Measurements from ENCODE around the gene CDC14A.
A peak's percentile ranks its signal among the peaks of the same experiment; 100 is the strongest.

CDC14A gene

DNA sequence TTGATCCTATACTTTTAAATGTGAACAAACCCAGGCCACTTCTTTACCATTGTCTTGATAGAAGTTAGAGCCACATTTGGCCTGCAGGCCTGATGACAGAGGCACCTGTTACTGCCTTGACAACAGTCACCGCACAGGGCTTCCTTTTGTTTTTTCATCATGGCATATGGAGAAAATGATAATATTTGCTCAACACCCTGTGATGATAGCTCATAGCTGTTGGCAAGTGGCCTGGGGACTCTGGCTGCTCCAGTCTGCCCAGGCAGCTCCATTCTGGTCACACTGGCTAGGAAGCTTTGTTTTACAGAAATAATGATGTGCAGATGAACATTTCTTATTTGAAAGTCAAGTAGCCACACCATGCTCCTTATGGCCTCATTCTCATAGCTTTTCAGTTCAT lies 96.1 kb downstream of the CDC14A start:
- no peak for DNase-seq (ENCODE audit: low spot score)

DNA sequence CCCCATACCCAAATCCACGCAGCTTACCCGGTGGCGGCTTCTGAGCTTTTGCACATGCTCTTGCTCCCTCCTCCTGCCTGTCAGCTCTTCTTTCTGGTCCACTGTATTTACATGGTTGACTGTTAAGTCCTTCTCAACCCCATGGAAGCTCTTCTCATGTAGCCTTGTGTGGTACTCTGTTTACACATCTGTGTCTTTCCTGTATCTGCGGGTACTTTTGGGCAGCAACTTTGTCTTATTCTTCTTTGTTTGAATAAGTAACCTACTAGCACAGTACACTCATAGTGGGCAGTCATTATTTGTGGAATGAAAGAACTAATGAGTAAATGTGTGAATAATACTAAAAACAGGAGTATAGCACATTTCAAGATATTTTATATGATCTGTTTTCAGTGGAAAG lies 97.2 kb downstream of the CDC14A start:
- DNase-seq (ENCODE audit: low spot score) = no peak

DNA sequence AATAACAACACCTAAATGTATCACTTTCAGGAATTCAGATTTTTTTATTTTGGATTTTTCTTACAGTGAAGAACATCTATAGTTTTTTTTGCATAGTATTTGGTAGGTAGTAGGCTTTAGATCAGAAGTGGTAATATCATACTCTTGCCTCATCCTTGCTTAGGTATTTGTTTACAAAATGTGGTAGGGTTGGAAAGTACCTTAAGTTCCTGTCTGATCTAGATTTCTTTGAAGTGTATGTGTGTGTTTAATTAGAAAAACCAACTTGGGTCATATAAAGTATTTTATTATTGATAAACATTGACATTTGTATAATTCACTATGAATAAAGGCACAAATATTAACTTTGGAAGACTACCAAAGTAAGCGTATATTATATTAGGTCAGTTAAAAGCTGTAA lies 100.3 kb downstream of the CDC14A start:
- DNase-seq (ENCODE audit: low spot score) = no peak

DNA sequence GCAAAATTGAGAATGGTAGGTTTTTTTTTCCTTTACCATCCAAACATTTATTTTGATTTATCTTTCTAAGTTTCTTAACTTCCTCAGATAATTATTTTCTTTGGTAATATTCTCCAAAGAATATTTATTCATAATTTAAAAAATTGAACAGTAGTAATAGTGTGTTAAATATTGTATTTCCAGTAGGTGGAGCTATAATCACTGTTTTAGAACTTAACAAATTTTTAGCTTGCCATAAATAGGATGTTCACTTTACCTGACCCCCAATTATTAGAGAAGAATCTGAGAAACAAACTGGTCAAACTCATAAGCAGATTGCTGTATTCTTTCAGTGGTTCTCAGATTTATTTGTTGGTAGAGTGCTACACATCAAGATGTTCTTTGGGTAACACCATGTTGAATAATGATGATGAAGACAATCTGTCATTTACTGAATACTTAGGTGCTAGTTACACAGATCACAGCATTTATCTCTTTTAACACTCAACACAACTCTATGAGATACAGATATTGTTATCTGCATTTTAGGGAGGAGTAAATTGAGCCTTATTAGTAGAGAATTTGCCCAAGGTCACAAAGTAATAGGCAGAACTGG lies 103.3 kb downstream of the CDC14A start:
- DNase-seq (ENCODE audit: low spot score) = peak; percentile 10

DNA sequence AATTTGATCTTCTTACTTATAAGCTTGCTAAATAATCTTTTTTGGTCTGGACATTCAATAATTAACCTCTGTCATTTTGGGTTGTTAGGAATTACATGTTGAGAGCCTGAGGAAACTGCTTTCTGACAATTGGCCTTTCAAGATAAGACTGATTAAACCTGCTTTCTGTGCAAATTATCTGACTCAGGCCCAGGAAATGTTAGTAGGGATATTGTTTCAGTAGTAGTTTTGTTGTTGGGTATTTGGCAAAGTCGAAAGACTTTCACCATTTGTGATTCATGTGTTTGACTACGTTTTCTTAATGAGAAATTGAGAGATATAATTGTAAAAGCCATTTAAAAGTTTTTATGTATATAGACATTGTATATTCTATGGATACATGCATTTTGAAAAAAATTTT lies 104.6 kb downstream of the CDC14A start:
- no peak for DNase-seq (ENCODE audit: low spot score)

DNA sequence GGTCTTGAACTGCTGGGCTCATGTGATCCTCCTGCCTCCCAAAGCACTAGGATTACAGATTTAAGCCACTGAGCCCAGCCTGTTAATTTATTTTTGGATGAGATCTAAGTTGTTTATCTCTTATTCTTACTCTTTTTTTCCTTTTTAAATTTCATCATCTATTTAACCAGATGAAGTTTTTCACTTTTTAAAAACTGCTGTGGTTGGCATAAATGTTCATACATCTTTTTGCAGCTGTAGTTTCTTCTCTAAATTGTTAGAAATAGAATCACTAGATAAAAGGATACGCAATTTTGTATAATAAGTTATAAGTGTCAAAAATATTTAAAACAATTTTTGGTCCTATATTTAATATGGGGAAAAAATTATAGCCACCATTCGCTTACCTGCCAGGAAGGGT lies 105.4 kb downstream of the CDC14A start:
- DNase-seq (ENCODE audit: low spot score) = no peak

DNA sequence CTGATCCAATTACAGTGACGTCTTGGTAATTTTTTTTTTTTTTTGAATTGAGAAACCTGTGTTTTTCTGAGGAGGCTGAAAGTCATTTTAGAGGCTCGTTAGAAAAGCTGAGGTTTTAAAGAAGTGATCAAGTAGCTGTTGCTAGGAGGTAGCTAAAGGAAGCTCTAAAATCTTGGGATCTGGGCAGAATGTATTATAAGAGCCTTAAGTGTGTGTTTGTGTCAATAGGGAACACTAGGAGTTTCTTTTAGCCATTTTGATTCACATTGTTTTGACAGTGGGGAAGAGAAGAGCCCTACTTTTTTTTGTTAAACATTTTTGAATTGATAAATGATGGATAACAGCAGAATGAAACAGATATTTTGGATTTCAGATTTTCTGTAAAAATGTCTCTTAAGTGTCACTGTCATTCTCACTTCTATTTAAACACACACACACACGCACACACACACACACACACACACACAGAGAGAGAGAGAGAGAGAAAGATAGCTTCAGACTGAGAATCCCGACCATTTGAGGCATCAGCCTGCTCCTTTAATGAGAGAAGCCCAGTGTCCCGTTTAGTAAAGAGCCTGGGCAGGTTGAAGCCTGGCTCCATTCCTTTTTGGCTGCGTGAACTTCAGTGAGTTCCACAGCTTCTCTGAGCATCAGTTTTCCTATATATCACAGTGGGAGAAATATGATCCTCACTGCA lies 106.5 kb downstream of the CDC14A start:
- DNase-seq (ENCODE audit: low spot score) = peak; percentile 18

DNA sequence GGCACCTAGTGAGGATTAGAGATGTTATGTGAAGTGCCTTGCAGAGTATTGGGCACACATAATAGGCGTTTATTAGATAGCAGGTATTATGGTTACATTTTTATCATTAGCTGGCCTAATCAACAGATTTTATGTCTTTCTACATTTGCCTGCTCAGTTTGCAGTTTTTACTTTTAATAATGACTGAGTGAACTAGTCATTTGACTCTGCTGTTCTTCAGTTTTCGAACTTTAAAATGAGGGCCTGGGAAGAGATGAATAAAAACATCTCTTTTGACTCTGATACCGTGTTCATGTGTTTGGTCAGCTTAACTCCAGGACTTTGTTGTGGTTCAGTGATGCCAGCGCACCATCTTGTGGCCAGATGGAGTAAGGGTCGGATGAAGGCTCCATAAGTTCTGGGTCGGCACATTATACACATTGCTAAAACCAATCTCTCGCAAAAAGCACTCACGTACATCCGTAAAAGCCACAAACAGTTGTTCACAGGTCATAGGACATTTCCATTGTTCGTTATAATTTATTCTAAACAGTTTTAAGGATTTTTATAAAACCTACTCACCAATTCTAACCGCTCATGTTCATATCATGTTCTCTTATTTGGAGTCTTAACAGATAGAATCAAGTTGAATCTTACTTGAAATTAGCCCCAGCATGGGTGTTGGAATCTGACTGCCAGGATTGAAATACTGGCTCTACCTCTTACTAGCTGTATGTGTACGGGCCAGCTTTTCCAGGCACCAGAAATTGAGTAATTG lies 107.2 kb downstream of the CDC14A start:
- peak; percentile 74 for DNase-seq (ENCODE audit: low spot score)

DNA sequence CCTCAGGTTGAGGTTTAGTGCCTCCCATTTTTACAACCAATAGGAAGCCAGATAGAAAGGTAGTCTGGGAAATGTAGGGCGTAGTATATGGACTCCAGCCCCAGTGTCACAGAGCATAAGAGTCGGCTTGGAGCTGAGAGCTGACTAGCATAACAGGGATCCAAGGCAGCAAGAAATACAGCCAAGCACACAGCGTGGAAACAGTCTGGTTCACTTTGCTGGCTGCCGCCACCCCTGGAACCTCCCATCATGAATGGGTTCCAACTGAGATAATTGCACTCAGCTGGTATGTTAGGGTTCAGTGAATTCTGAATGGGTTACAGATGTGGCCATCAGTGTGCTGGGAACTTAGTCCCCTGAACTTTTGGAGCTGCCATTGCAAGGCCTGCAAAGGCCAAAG lies 108.9 kb downstream of the CDC14A start:
- DNase-seq (ENCODE audit: low spot score) = no peak

DNA sequence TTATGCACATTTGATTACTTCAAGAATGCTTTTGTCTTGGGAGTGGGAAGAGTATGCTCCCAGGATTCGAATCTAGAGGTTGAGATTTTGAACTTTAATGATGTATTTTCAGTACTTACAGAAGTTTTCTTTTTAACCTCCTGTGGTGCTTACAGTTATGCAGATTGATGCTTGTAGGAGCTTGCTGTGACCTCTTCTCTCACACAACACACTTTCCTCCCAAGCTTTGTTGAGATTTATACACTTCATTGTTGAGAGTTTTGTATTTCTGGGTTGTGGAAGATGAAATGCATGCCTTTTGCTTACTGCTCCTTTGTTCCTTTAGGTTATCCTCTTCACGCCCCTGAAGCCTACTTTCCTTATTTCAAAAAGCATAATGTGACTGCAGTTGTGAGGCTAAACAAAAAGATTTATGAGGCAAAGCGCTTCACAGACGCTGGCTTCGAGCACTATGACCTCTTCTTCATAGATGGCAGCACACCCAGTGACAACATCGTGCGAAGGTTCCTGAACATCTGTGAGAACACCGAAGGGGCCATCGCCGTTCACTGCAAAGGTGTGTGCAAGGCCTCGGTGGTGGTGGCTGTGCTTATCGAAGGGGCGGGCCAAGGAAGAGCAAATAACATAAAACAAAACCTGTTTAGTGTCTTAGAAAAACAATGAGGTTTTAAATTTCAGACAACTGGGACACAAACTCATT lies 110.2 kb downstream of the CDC14A start:
- DNase-seq (ENCODE audit: low spot score) = no peak

DNA sequence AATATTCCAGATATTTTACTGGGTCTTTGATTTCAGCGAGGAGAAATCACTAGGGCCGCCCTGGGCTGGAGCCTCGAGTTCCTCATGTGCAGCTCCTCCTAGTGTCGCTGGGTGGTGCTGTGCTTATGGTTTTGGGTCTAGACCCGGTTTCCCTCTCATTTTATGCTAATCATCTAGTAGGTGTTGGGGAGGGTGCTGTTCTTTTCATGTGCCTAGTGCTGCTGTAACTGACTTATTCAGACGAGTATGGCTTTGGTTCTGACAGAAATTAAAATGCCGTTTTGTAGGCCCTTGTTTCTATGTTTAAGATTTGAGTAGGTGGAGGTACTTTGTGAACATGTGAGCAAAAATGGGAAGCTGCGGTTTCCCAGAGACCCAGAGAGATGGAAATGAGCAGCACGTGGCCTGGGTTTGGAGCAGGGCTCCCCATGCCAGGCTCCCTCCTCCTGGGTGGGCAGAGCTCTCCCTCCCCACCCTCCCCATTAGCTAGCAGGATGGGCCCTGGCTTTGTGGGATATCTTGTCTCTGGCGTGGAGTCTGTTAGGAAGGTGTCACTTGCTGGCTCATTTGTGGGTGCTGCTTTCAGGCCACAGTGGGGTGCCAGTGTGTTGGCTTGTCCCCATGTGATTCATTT lies 111.6 kb downstream of the CDC14A start:
- DNase-seq (ENCODE audit: low spot score) = peak; percentile 51

DNA sequence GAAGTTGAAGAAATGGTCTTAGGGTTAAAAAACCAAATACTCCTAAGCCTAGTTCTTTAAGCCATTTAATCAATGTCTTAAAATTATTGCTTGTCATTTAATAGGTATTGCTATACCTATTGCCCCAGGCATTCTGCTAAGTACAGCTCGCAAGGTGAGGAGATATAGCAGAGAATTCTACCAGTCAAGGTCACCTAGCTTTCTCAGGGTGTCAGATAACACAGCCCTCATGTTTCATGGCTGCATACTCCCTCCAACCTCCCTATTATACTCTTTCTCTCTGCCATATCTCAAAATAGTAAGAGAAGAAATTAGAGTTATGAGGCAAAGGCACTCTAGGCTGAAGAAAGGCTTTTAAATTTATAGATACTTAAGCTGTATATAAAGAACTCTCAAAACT lies 117.3 kb downstream of the CDC14A start:
- DNase-seq (ENCODE audit: low spot score) = no peak

DNA sequence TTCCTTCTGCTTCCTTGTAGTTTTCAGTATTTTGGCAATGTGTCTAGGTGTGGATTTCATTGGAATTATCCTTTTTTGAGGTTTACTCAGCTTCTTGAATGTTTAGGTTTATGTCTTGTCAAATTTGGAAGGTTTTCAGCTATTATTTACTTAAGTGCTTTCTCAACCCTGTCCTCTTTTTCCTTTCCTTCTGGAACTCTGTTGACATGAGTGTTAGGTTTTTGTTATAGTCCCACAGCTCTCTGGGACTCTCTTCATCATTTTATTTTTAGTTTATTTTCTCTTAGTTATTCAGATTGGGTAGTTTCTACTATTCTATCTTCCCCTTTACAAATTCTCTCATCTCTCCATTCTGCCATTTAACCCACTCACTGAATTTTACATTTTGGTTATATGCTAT lies 122.5 kb downstream of the CDC14A start:
- no peak for DNase-seq (ENCODE audit: low spot score)

DNA sequence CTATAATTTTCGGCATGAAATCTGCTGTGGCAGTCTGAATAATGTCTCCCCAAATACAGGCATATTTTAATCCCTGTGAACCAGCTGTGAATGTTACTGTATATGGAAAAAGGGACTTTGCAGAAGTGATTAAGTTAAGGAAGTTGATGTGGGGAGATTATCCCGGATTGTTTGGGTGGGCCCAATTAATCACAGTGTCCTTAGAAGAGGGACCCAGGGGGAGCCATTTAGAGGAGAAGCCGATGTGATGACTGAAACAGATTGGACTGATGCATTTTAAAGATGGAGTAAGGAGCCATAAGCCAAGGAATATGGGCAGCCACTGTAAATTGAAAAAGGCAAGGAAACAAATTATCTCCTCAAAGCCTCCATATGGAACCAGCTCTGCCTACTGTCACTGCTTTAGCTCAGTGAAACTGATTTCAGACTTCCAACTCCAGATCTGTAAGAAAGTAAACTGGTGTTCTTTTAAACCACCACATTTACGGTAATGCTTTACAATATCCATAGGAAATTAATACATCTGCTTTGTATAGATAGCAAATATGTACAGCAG lies 124.5 kb downstream of the CDC14A start:
- DNase-seq (ENCODE audit: low spot score) = no peak

DNA sequence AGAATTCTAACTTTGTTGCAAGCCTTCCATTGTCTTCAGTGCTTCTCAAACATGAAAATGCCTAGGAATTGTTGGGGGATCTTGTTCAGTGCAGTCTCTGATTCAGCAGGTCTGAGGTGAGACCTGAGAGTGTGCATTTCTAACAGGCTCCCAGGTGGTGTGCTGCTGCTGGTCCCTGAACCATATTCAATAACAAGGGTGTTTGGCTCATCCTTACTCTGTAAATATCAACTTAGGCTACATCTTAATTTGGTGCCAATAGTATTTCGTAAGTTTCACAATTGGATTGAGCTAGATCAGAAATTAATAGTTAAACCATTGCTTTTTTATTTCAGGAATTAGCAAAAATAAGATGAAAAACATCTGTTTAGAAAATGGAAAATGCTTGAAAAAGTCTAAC lies 126.5 kb downstream of the CDC14A start:
- DNase-seq (ENCODE audit: low spot score) = no peak

DNA sequence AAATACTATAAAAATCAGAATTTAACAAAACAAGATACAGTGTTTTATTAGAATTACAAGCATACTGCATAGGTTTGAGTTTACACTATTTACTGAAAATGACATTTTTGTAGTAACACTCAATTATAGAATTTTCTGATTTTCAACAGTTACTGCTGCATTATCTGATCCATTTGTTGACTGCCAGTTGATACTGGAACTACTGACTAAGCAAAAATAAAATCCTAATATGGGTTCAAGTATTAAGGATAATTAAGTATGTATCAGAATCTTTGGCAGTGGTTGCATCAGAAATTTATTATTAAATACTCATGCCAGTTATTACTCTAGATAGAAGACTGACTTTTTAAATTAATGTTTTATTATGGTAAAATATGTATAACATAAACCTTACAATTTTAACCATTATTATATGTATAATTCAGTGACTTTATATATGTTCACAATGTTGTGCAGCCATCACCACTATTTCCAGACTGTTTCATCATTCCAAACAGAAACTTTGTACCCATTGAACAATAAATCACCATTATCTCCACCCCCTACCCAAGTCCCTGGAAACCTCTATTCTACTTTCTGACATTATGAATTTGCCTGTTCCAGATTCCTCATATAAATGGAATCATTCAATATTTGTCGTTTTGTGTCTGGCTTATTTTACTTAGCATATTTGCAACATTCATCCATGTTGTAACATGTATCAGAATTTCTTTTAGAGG lies 127.5 kb downstream of the CDC14A start:
- no peak for DNase-seq (ENCODE audit: low spot score)

DNA sequence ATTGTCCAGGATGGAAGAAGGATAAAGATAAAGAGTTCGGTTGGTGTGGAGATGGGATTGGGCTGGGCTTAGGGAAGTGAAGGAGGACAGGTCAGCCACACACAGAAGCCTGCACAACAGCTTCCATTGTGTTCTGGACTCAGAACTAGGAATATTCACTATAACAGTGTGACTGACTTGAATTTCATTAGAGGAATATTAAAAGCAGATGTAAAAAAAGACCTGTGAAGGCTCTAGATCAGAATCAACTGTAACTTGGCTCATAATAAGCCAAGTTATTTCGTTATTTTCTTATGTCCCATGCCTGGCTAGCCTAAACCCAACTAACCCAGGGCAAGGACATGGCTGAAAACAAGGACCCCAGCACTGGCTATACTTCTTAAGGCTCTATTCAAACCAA lies 129.0 kb downstream of the CDC14A start:
- DNase-seq (ENCODE audit: low spot score) = no peak

DNA sequence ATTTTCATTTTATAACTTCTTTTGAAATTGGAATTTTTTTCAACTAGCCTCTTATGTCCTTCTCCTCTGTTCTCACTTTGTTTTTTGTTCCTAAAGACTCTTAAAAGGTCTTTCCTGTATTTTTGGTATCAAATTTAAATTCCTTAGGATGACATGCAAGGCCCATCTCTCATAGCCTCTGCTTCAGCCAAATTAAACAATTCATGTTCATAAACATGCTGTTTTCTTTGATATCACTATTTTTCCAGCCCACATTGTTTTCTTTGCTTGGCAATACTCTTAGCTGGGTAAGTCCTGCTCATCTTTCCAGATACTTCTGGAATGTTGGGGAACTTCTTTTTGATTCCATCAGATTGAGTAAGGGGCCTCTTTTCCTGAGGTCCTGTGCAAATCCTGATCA lies 129.9 kb downstream of the CDC14A start:
- DNase-seq (ENCODE audit: low spot score) = no peak

DNA sequence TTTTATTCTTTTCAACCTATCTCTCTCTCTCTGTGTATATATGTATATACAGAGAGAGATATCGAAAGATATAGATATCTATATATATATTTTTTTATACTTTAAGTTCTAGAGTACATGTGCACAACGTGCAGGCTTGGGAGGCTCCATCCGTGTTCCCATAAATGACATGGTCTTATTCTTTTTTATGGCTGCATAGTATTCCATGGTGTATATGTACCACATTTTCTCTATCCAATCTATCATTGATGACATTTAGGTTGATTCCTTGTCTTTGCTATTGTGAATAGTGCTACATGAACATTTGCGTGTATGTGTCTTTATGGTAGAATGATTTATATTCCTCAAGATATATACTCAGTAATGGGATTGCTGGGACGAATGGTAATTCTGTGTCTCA lies 130.4 kb downstream of the CDC14A start:
- no peak for DNase-seq (ENCODE audit: low spot score)

DNA sequence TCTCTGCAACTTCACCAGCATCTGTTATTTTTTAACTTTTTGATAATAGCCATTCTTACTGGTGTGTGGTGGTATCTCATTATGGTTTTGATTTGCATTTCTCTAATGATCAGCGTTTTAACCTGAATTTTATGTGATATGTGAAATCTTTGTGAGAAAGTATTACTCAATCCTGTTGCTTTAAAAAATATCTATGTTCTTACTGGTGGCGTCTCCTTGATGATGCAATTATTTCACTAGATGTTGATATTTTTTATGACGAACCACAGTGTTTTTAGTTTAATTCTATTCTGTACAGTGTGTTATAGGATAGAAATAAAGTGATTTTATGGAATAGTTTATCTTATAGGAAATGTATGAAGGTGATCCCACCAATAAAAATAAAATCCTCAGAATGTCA lies 130.9 kb downstream of the CDC14A start:
- no peak for DNase-seq (ENCODE audit: low spot score)

DNA sequence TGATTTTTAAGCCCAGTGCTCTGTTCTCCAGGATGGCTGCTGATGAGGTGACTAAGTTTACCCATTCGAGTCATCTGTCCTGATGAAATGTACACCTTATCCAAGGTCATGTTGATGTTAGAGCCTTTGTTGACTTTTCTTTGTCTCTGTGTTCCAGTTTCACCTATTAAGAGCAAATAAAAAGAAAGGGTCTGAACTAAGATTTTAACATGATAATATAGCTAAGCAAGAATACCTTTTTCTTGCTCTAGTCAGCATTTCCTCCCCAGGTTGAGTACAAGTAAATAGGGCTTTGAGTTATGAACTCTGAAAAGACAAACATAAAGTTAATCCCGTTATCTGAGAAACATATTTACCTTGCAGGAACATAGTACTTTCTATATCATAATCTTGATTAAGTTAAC lies 133.6 kb downstream of the CDC14A start:
- DNase-seq (ENCODE audit: low spot score) = no peak

All from cerebellar cortex (tissue), 1 donor.